Astrocyte of the spinal cord (primary cell): Measurements from ENCODE around the gene AMIGO1.
"Not testable (repeated sequence)": the region's sequence is repeated elsewhere in the genome, so short reads cannot be mapped to it uniquely, and the experiment has no call there.

Experiments
- DNase-seq: peaks from one replicate; pipeline ENCODE4 v3.0.0; 2011; ENCODE audit warnings: low read depth, low spot score
- H3K4me3 ChIP-seq: 2 replicates; pipeline ENCODE4 v1.5.1; 2011; ENCODE audit warnings: low read depth, mild to moderate bottlenecking, low read length, moderate library complexity
- in situ Hi-C: cut with HindIII; loops from 2 replicates; pipeline ENCODE4 v1.10.0; 2017; ENCODE audit warnings: low sequenced_read_pairs
- TF ChIP-seq, protein P1 (sequence below): IDR thresholded peaks from 2 replicates; pipeline ENCODE4 v1.5.1; 2012; ENCODE audit warnings: low read depth, mild to moderate bottlenecking, low read length, inconsistent platforms

AMIGO1 gene

GRCh38 chr1:109479311-109479710 lies 30.2 kb downstream of the AMIGO1 start:
- in situ Hi-C loops = no loop called here
- H3K4me3 ChIP-seq = no peak overlapping the region
- DNase-seq = no peak
- TF ChIP-seq, protein P1, sequence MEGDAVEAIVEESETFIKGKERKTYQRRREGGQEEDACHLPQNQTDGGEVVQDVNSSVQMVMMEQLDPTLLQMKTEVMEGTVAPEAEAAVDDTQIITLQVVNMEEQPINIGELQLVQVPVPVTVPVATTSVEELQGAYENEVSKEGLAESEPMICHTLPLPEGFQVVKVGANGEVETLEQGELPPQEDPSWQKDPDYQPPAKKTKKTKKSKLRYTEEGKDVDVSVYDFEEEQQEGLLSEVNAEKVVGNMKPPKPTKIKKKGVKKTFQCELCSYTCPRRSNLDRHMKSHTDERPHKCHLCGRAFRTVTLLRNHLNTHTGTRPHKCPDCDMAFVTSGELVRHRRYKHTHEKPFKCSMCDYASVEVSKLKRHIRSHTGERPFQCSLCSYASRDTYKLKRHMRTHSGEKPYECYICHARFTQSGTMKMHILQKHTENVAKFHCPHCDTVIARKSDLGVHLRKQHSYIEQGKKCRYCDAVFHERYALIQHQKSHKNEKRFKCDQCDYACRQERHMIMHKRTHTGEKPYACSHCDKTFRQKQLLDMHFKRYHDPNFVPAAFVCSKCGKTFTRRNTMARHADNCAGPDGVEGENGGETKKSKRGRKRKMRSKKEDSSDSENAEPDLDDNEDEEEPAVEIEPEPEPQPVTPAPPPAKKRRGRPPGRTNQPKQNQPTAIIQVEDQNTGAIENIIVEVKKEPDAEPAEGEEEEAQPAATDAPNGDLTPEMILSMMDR = no peak

- H3K4me3 ChIP-seq = no peak overlapping the region
- TF ChIP-seq, protein P1 = no peak
- DNase-seq = no peak
- in situ Hi-C loops = no loop called here
These were observed 30.7 kb downstream of the AMIGO1 start for GRCh38 chr1:109478806-109479205.

GRCh38 chr1:109477821-109478220 lies 31.7 kb downstream of the AMIGO1 start:
- in situ Hi-C loops = no loop called here
- no peak for DNase-seq
- TF ChIP-seq, protein P1 = no peak
- H3K4me3 ChIP-seq = no peak overlapping the region

DNA sequence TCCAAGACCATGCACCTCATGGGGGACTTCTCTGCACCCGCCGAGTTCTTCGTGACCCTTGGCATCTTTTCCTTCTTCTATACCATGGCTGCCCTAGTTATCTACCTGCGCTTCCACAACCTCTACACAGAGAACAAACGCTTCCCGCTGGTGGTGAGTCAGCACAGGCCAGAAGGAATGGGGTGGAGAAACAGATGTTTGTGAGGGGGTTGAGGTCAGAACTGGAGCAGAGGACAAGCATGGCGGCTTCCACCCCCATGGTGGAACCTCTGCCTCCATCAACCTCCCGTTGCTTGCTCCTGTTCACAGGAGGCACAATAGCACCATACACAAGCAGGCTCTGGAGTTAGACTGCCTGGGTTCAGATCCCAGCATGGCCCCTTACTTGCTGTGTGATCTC lies 32.7 kb downstream of the AMIGO1 start:
- no peak overlapping the region for H3K4me3 ChIP-seq
- DNase-seq = no peak
- TF ChIP-seq, protein P1 = no peak
- in situ Hi-C loops = no loop called here

DNA sequence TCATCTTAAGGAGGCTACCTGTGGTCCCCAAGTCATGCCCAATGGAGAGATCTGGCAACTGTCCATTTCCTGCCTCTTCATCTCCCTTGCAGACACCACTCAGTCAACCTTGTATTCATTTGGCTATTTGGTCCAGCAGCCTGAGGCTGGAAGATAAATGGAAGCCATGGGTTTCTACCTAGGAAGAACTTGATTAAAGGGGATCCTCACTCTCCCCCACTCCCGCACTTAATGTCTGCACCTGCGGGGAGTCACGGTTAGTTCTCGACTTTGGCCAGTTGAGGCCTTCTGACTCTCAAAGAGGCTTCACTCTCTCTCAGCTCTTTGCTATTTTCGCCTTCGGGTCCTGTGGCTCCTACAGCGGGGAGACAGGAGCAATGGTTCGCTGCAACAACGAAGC lies 34.3 kb downstream of the AMIGO1 start:
- TF ChIP-seq, protein P1 = no peak
- H3K4me3 ChIP-seq = no peak overlapping the region
- in situ Hi-C loops = no loop called here
- no peak for DNase-seq

DNA sequence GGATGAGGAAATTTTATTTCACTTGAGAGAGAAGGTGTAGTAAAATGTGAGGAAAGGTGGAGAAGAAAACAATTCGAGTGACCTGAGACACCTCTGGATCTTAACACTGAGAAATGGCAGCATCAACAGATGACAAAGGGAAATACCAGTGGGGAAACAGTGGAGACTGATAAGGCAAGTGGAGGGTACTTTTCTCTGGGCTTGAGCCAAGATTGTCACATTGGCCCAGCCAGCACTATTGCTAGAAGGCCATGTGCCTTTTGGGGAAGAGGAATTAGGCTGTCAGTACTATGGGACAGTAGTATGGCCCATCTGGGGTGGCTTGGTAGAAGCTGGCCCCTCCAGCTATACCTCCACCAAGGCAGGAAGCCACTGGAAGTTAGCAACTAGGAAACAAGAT lies 34.8 kb downstream of the AMIGO1 start:
- H3K4me3 ChIP-seq = no peak overlapping the region
- TF ChIP-seq, protein P1 = no peak
- DNase-seq = no peak
- in situ Hi-C loops = no loop called here

GRCh38 chr1:109473284-109474057 lies 36.1 kb downstream of the AMIGO1 start:
- in situ Hi-C loops, DNase-seq, H3K4me3 ChIP-seq: not testable (repeated sequence)
